ENCODE data around the gene PSMA5.

GRCh38 chr1:109447524-109447923 is 21.3 kb upstream of the PSMA5 start:
- TF ChIP-seq POLR2A (IDR thresholded peaks at IDR 0.05) (no peak), CTCF (IDR thresholded peaks at IDR 0.05 in 8 of 11, conservative IDR thresholded peaks at IDR 0.05 in 3 of 11) (no peak), POLR2AphosphoS5 (IDR thresholded peaks at IDR 0.05) (no peak)
